Measurements from ENCODE around the gene BOK. TPM values are rescaled to one million over a fixed set of nuclear protein-coding genes. Genes with fewer than 3 reads are reported as not detected.
A peak's percentile ranks its signal among the peaks of the same experiment; 100 is the strongest.

BOK gene
- total RNA-seq, 1 experiment from 2014 or later: 33.9 TPM

DNA sequence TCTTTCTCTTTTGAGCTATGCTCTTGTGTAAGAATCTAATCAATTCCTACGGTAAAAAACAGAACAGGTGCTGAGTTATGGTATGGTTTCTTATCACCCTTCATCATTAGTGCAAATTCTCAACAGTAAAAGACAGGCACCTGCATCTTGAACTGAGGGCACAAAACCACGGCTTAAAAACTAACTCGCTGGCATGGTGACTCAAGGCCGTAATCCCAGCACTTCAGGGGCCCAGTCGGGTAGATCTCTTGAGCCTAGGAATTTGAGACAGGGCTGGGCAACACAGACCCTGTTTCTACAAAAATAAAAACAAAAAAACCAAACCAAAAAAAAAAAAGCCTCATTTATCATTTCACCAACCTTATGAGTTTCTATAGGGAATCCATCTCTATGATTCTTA is 45.1 kb downstream of the BOK start:
- Histone ChIP-seq H3K4me2 (ENCODE audit: insufficient read depth, insufficient read length, low read length) (no peak overlapping the region), H2BK120ac (ENCODE audit: low read depth, low read length, poor library complexity, severe bottlenecking) (no peak overlapping the region), H3K79me1 (ENCODE audit: insufficient read depth, low read depth, low read length, poor library complexity, severe bottlenecking) (no peaks in the 10 kb centered on the region), H4K91ac (ENCODE audit: insufficient read length, low read depth, low read length) (no peak overlapping the region), H2BK5ac (ENCODE audit: insufficient read length, low read length) (no peak overlapping the region), H3K23me2 (ENCODE audit: insufficient read length, low read depth, low read length, poor library complexity, severe bottlenecking) (no peaks in the 10 kb centered on the region), H3K56ac (ENCODE audit: insufficient read length, low read depth, low read length) (no peak overlapping the region), H2AK5ac (ENCODE audit: insufficient read length, low read length) (no peak overlapping the region), H3T11ph (ENCODE audit: low read length) (no peak overlapping the region), H2AFZ (ENCODE audit: low read length) (no peak overlapping the region), H4K8ac (replicated peaks; ENCODE audit: insufficient read length, low read depth, low read length) (no peak overlapping the region), H4K20me1 (ENCODE audit: control insufficient read depth, insufficient read depth, insufficient read length) (no peaks in the 10 kb centered on the region), H3K79me2 (ENCODE audit: insufficient read depth, low read length) (no peaks in the 10 kb centered on the region), H3K27me3 (ENCODE audit: insufficient read depth, low read length) (no peaks in the 10 kb centered on the region), H3K4ac (ENCODE audit: low read depth, low read length) (no peak overlapping the region), H3K4me1 (ENCODE audit: insufficient read depth, low read length) (no peaks in the 10 kb centered on the region), H2BK15ac (ENCODE audit: low read depth, low read length) (no peak overlapping the region), H3K23ac (ENCODE audit: insufficient read length, low read depth, low read length) (no peak overlapping the region), H3K9ac (ENCODE audit: extremely low read depth, insufficient read length, low read length) (no peak overlapping the region), H2BK12ac (ENCODE audit: insufficient read length, low read depth, low read length) (no peak overlapping the region), H3K27ac (ENCODE audit: insufficient read length, low read depth, low read length) (no peak overlapping the region), H3K14ac (ENCODE audit: insufficient read depth, low read length) (no peak overlapping the region), H4K5ac (ENCODE audit: insufficient read length, low read depth, low read length) (no peak overlapping the region), H2BK20ac (ENCODE audit: low read depth, low read length, poor library complexity, severe bottlenecking) (no peak overlapping the region), H3K9me3 (ENCODE audit: control insufficient read depth, low read depth, low read length) (no peaks in the 10 kb centered on the region), H3K18ac (ENCODE audit: insufficient read length, low read depth, low read length) (no peak overlapping the region)
- 0 out of 7 replicates have a peak overlapping the region, but pooled peaks of 1 of the 3 experiments have one; percentile 48 for H3K27ac Mint-ChIP-seq
- H3K9me3 Mint-ChIP-seq: no peaks in the 10 kb centered on the region
- H3K4me3 Mint-ChIP-seq: no peak overlapping the region
- H3K27me3 Mint-ChIP-seq (ENCODE audit: low read depth): no peaks in the 10 kb centered on the region
- H3K4me1 Mint-ChIP-seq: no peaks in the 10 kb centered on the region
- TF ChIP-seq, protein P1, sequence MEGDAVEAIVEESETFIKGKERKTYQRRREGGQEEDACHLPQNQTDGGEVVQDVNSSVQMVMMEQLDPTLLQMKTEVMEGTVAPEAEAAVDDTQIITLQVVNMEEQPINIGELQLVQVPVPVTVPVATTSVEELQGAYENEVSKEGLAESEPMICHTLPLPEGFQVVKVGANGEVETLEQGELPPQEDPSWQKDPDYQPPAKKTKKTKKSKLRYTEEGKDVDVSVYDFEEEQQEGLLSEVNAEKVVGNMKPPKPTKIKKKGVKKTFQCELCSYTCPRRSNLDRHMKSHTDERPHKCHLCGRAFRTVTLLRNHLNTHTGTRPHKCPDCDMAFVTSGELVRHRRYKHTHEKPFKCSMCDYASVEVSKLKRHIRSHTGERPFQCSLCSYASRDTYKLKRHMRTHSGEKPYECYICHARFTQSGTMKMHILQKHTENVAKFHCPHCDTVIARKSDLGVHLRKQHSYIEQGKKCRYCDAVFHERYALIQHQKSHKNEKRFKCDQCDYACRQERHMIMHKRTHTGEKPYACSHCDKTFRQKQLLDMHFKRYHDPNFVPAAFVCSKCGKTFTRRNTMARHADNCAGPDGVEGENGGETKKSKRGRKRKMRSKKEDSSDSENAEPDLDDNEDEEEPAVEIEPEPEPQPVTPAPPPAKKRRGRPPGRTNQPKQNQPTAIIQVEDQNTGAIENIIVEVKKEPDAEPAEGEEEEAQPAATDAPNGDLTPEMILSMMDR (conservative IDR thresholded peaks at IDR 0.05): no peak
- whole genome bisulfite sequencing (ENCODE audit: extremely low coverage, insufficient read length, low lambda C conversion rate): no CpG with 5 or more reads among the region's 5 CpGs
- H3K36me3 Mint-ChIP-seq (ENCODE audit: insufficient read depth in 1 of 3, low read depth in 3 of 3): peaks cover 22 to 57% (median 52%) of the 10 kb centered on the region in 3 experiments; a peak in 6 of 7 replicates
- DNase-seq: no peak
